Lower lobe of right lung (tissue), 2 donors: ENCODE results near the gene NTM. TPM values are rescaled to one million over a fixed set of nuclear protein-coding genes. Genes with fewer than 3 reads are reported as not detected.

ENCODE experiments used
- ATAC-seq, 2 donors: fragments of 200-7000 bp; cut with Tn5 transposase; one replicate each; pipeline ENCODE4 v1.9.1; 2020 to 2022; ENCODE audit warnings: mild to moderate bottlenecking in 2 of 2, moderate library complexity in 2 of 2
- DNase-seq: peaks from one replicate; pipeline ENCODE4 v3.0.0-alpha.2; 2020
- H3K27ac ChIP-seq: fragments of 200-600 bp; one replicate; pipeline ENCODE4 v1.8.0; 2022
- H3K27me3 ChIP-seq: fragments of 200-600 bp; one replicate; pipeline ENCODE4 v1.8.0; 2022; ENCODE audit warnings: low read depth
- H3K36me3 ChIP-seq: fragments of 200-600 bp; one replicate; pipeline ENCODE4 v1.8.0; 2022; ENCODE audit warnings: mild to moderate bottlenecking
- H3K4me1 ChIP-seq: fragments of 200-600 bp; one replicate; pipeline ENCODE4 v1.8.0; 2022
- H3K4me3 ChIP-seq: fragments of 200-600 bp; one replicate; pipeline ENCODE4 v1.8.0; 2022; ENCODE audit warnings: mild to moderate bottlenecking
- H3K9me3 ChIP-seq: fragments of 200-600 bp; one replicate; pipeline ENCODE4 v1.8.0; 2022
- intact Hi-C: fragments of 100-400 bp; cut with DNase I; formaldehyde crosslinking; loops from one replicate; pipeline ENCODE4 v1.11.0; 2022
- total RNA-seq: library from RNA; stranded (reverse); fragmentation: NEBNext Ultra II Directional; extraction: Animal tissue kit (Norgen Biotek cat#: 25700); gene quantifications from one replicate; pipeline ENCODE4 v1.2.1, GENCODE V29; 2021
- TF ChIP-seq, protein P1 (sequence below): fragments of 200-600 bp; IDR thresholded peaks from one replicate; pipeline ENCODE4 v1.8.0; 2022; ENCODE audit warnings: antibody characterized with exemption, mild to moderate bottlenecking
- donor health status: DM: no; HTN: yes; CAD: no; lungs with severe emphysema.

The NTM gene
- total RNA-seq, 1 donor from 2014 or later = 2.3 TPM

DNA sequence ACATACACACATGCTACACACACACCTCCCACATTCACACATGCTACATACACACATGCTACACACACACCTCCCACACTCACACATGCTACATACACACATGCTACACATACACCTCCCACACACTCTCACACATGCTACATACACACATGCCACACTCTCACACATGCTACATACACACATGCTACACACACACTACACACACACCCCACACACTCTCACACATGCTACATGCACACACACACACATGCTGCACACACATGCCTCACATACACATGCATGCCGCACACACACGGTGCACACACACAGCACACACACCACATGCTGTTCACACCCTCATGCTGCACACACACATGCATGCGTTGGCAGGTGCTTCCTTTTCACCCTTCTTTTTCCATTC lies 495.4 kb downstream of the NTM start:
- H3K9me3 ChIP-seq = no peaks in the 10 kb centered on the region
- no peaks in the 10 kb centered on the region for H3K36me3 ChIP-seq
- TF ChIP-seq, protein P1, sequence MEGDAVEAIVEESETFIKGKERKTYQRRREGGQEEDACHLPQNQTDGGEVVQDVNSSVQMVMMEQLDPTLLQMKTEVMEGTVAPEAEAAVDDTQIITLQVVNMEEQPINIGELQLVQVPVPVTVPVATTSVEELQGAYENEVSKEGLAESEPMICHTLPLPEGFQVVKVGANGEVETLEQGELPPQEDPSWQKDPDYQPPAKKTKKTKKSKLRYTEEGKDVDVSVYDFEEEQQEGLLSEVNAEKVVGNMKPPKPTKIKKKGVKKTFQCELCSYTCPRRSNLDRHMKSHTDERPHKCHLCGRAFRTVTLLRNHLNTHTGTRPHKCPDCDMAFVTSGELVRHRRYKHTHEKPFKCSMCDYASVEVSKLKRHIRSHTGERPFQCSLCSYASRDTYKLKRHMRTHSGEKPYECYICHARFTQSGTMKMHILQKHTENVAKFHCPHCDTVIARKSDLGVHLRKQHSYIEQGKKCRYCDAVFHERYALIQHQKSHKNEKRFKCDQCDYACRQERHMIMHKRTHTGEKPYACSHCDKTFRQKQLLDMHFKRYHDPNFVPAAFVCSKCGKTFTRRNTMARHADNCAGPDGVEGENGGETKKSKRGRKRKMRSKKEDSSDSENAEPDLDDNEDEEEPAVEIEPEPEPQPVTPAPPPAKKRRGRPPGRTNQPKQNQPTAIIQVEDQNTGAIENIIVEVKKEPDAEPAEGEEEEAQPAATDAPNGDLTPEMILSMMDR = no peak
- H3K4me3 ChIP-seq = no peak overlapping the region
- H3K27me3 ChIP-seq = no peaks in the 10 kb centered on the region
- ATAC-seq = no peak
- H3K4me1 ChIP-seq = no peaks in the 10 kb centered on the region
- no peak overlapping the region for H3K27ac ChIP-seq
- intact Hi-C loops = no loop called here
- no peak for DNase-seq

DNA sequence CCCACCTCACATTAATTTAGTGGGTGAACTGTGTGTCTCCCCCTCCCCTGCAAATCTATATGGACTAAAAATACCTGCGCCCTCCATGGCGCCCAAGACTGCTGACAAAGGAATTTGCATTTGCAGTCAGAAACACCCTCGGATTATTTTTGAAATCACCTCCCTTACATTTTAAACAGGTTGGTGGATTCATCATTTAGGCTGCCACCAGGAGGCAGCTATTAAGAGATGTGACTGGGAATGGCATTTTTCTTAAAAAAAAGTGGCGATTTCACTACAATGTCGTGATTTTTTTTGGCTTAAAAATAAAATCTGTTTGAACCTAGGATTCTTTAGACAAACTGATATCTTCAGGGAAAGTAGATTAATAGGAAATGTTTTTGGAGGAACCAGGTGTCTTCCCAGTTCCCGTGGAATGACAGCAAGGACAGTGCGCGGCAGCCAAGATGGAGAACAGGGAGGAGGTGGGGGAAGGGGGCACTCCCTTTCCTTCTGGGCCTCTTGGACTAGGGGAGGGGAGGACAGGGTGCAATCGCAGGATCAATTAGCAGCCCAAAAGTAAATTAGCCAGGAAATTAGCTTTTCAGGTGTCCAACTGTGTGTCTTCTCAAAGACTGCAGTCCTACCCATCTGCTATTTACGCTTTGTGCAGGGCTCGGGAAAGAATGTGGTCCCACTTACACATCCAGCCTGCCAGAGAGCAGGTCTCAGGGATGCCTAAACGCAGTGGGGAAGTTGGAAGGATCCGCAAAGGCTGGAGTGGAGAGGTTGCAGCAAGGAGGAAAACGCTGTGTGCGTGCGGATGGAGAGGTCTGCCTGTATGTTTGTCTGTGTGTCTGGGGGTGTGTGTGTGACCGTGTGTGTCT lies 496.4 kb downstream of the NTM start:
- Histone ChIP-seq H3K36me3 (no peaks in the 10 kb centered on the region), H3K27ac (no peak overlapping the region), H3K27me3 (no peaks in the 10 kb centered on the region), H3K4me3 (no peak overlapping the region), H3K4me1 (no peaks in the 10 kb centered on the region), H3K9me3 (no peaks in the 10 kb centered on the region)
- intact Hi-C loops = no loop called here
- ATAC-seq (no peak), DNase-seq (no peak)
- TF ChIP-seq, protein P1 = no peak

DNA sequence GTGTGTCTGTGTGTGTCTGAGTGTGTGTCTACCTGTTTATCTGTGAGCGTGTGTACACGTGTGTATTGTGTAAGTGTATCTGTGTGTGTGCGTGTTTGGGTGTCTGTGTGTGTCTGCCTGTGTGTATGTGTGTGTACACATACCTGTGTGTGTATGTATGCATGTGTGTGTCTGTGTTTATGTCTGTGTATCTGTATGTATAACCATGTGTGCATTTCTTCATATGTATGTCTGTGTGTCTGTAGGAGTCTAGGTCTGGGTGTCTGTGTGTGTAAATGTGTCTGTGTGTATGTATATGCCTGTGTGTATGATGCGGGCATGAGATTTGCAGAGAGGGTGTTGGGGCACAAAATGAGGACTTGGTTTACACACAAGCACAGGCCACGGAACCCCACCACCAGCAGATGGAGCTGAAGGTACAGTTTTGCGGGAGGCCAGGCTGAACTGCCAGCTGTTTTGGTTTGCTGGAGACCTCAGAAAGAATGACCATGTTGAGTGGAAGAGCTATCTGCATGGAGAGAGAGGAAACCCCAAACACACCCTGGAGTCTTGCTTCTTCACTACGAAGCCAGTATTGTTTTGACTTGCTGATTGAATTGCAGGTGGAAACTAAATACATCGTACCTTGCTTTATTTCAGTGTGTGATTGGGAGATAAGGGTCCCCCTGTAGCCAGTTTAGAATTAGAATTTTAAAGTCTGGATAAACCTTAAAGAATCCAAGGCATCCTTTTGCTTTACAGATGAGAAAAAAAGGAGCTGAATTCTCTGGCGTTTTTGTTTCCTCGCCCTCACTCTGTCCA lies 497.2 kb downstream of the NTM start:
- TF ChIP-seq, protein P1 = peak; percentile 62
- ATAC-seq (peak; percentile 44 to 66), DNase-seq (peak; percentile 56)
- Histone ChIP-seq H3K4me1 (no peaks in the 10 kb centered on the region), H3K36me3 (no peaks in the 10 kb centered on the region), H3K27me3 (no peaks in the 10 kb centered on the region), H3K9me3 (no peaks in the 10 kb centered on the region), H3K4me3 (no peak overlapping the region), H3K27ac (no peak overlapping the region)
- intact Hi-C loops = no loop called here

DNA sequence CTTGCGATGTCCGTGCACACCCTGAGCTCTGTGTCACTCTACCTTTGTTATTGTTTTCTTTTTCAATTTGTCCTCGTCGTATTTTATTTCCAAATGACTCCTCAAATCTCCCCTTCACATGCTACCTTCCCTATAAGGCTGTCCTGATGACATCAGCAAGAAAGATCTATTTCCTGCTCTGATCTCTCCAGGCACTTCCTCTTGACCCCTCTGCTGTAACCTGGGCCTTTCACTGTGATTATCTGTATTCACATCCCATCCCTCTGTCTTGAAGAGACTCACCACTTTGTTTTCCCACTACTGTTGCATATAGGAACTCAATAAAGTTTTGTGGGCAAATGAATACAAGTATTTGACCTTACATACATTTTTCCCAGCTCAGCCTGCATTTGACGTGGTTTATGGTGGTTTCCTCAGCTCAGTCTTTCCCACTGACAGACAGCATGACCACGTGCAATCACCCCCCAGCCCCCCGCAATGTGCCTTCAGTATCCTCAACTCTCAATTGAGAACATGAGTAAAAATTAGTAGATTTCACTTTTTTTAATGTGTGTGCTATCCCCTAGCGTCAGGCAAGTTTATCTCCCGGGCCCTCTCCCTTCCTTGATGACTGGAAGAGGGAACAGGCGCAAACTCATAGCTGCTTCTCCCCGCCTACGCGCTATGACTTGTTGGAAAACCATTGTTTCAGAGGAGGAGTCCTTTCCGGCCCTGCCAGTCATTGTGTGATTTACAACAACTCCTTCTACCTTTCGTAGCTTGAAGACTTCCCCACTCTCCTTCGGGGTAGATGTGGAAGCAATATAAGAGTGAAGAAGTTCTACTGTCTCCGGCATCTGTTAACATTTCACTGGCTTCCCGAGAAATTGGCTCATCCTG lies 498.5 kb downstream of the NTM start:
- ATAC-seq (no peak), DNase-seq (no peak)
- Histone ChIP-seq H3K27me3 (no peaks in the 10 kb centered on the region), H3K4me3 (no peak overlapping the region), H3K4me1 (no peaks in the 10 kb centered on the region), H3K27ac (no peak overlapping the region), H3K36me3 (no peaks in the 10 kb centered on the region), H3K9me3 (no peaks in the 10 kb centered on the region)
- TF ChIP-seq, protein P1 = no peak
- intact Hi-C loops = no loop called here

DNA sequence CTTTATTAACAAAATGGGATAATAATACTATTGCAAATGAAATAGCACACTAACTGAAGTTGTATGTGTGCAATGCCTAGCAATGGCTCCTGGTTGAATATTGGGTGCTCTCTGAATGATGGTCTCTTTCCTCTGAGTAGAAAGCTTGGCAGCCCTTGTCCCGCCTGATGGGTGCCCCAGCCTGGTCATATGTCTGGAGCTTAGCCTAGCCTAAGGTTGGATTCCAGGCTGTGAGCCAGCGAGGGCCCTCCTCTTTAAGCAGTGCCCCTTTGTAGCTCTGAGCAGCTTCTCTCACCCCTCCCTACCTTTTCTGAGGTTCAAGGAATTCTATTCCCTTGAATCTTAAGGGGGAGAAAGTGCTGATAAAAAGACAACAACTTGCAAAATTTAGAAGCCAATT lies 499.9 kb downstream of the NTM start:
- intact Hi-C loops = no loop called here
- Histone ChIP-seq H3K4me3 (no peak overlapping the region), H3K4me1 (no peaks in the 10 kb centered on the region), H3K9me3 (no peaks in the 10 kb centered on the region), H3K36me3 (no peaks in the 10 kb centered on the region), H3K27me3 (no peaks in the 10 kb centered on the region), H3K27ac (no peak overlapping the region)
- TF ChIP-seq, protein P1 = no peak
- DNase-seq (no peak), ATAC-seq (no peak)
